ENCODE results near the gene DMAP1. TPM values are rescaled to one million over a fixed set of nuclear protein-coding genes. Genes with fewer than 3 reads are reported as not detected.

Gene DMAP1
- total and polyA plus RNA-seq, 2 donors from 2014 or later: 43.0 to 62.0 TPM

DNA sequence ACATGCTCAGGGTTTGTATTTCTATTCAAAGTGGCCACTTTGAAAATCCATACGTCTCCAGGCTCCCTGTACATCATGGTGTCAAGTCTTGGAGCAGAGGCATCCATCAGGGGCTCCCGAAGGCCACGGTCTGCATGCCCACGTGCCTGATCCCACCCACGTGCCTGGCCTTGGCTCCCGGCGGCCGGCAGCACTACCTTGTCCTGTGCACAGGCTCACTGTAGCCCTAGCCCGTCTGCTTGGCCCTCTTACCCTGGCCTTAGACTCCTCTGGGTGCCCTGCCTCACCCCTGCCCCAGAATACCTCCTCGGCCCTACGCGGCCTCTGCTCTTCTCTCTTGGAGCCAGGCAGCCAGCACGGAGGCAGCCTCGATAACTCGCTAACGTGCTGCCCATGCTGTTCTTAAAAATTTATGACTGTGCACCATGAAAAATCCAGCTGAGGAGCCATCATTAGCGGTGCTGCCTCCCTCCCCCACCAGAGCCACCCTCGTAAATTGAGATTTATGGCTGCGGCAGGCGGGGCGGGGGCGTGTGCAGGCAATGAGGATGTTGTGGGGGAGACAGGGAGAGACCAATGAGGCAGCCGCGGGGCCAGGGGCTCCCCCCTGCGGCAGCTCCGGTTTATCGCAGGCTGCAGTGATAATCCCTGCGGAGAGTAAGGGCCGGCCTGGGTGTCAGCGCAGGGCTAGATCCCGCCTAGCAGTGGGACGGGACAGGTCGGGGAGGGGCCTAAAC lies 24.6 kb downstream of the DMAP1 start:
- H3K27me3 ChIP-seq (ENCODE audit: control insufficient read depth, insufficient read depth, low read length): no peaks in the 10 kb centered on the region
- H3K36me3 ChIP-seq (ENCODE audit: control insufficient read depth in 2 of 3, insufficient read depth in 3 of 3, low read length in 3 of 3): no peaks in the 10 kb centered on the region
- TF ChIP-seq, protein P1, sequence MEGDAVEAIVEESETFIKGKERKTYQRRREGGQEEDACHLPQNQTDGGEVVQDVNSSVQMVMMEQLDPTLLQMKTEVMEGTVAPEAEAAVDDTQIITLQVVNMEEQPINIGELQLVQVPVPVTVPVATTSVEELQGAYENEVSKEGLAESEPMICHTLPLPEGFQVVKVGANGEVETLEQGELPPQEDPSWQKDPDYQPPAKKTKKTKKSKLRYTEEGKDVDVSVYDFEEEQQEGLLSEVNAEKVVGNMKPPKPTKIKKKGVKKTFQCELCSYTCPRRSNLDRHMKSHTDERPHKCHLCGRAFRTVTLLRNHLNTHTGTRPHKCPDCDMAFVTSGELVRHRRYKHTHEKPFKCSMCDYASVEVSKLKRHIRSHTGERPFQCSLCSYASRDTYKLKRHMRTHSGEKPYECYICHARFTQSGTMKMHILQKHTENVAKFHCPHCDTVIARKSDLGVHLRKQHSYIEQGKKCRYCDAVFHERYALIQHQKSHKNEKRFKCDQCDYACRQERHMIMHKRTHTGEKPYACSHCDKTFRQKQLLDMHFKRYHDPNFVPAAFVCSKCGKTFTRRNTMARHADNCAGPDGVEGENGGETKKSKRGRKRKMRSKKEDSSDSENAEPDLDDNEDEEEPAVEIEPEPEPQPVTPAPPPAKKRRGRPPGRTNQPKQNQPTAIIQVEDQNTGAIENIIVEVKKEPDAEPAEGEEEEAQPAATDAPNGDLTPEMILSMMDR (IDR thresholded peaks at IDR 0.05; ENCODE audit: borderline replicate concordance, extremely low read depth, insufficient read depth): peak; percentile 21
- intact Hi-C loops (cut with DNase I): no loop called here
- no peak overlapping the region for H3K4me3 ChIP-seq (ENCODE audit: low read length in 3 of 3)
- H3K9me3 ChIP-seq (ENCODE audit: control insufficient read depth in 2 of 3, insufficient read depth in 1 of 3, low read length in 3 of 3): no peaks in the 10 kb centered on the region
- peaks cover 0 to 32% (median 18%) of the 10 kb centered on the region in 3 donors for H3K4me1 ChIP-seq (ENCODE audit: control insufficient read depth in 2 of 3, insufficient read depth in 2 of 3, low read depth in 1 of 3, low read length in 3 of 3)
- no peak for FAIRE-seq
- H3K27ac ChIP-seq (ENCODE audit: low read depth in 2 of 2, low read length in 2 of 2): no peak overlapping the region
- H3K9ac ChIP-seq (ENCODE audit: low read length in 3 of 3): no peak overlapping the region
- DNase-seq: peak; percentile 93 to 97 (median 95)

- DNase-seq (no peak), FAIRE-seq (no peak)
- Histone ChIP-seq H3K9ac (ENCODE audit: low read length in 3 of 3) (no peak overlapping the region), H3K27ac (ENCODE audit: low read depth in 2 of 2, low read length in 2 of 2) (no peak overlapping the region), H3K27me3 (ENCODE audit: control insufficient read depth, insufficient read depth, low read length) (no peaks in the 10 kb centered on the region), H3K4me3 (ENCODE audit: low read length in 3 of 3) (no peak overlapping the region), H3K36me3 (ENCODE audit: control insufficient read depth in 2 of 3, insufficient read depth in 3 of 3, low read length in 3 of 3) (no peaks in the 10 kb centered on the region), H3K4me1 (ENCODE audit: control insufficient read depth in 2 of 3, insufficient read depth in 2 of 3, low read depth in 1 of 3, low read length in 3 of 3) (peaks cover 0 to 32% (median 18%) of the 10 kb centered on the region in 3 donors), H3K9me3 (ENCODE audit: control insufficient read depth in 2 of 3, insufficient read depth in 1 of 3, low read length in 3 of 3) (no peaks in the 10 kb centered on the region)
- TF ChIP-seq, protein P1 (IDR thresholded peaks at IDR 0.05; ENCODE audit: borderline replicate concordance, extremely low read depth, insufficient read depth): no peak
- intact Hi-C loops (cut with DNase I): no loop called here
Measured at GRCh38 chr1:44238660-44239059, 25.4 kb downstream of the DMAP1 start.

DNA sequence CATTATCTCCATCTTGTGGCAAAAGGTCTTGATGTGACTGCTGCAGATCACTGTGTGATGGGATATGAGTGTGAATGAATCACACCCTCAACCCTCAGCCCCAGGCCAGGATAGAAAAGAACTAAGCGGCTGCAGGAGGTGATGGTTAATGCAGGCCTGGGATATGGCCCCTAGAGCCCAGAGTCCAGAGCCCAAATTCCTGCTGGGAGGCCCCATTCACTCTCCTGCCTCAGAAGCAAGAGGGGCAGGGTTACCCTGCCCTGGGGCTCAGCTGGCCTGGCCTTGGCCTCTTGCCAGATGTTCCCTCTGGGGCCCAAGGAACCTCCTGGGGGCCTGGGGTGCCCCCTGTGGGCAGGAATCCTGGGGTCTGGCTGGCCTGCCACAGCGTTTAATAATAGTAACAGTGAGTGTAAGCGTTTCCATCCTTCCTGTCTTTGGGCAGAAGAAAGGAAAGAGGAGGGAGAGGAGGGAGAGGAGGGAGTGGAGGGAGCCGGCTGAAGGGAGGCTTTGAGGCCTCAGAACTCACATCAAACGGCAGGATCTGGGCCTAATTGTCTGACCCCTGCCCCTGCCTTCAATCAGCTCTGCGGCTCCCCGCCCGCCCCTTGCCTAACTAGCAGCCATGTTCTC lies 26.2 kb downstream of the DMAP1 start:
- Histone ChIP-seq H3K4me1 (ENCODE audit: control insufficient read depth in 2 of 3, insufficient read depth in 2 of 3, low read depth in 1 of 3, low read length in 3 of 3) (peaks cover 0 to 32% (median 18%) of the 10 kb centered on the region in 3 donors), H3K36me3 (ENCODE audit: control insufficient read depth in 2 of 3, insufficient read depth in 3 of 3, low read length in 3 of 3) (peaks cover 0 to 5% (median 0%) of the 10 kb centered on the region in 3 donors), H3K4me3 (ENCODE audit: low read length in 3 of 3) (no peak overlapping the region), H3K27me3 (ENCODE audit: control insufficient read depth, insufficient read depth, low read length) (no peaks in the 10 kb centered on the region), H3K9me3 (ENCODE audit: control insufficient read depth in 2 of 3, insufficient read depth in 1 of 3, low read length in 3 of 3) (no peaks in the 10 kb centered on the region), H3K27ac (ENCODE audit: low read depth in 2 of 2, low read length in 2 of 2) (peak overlapping the region; percentile 35 to 85), H3K9ac (ENCODE audit: low read length in 3 of 3) (peak overlapping the region in 2 of 3 donors; percentile 20 to 34)
- DNase-seq: peak in 4 of 5 donors; percentile 41 to 80 (median 62)
- TF ChIP-seq, protein P1 (IDR thresholded peaks at IDR 0.05; ENCODE audit: borderline replicate concordance, extremely low read depth, insufficient read depth): no peak
- intact Hi-C loops (cut with DNase I): no loop called here
- no peak for FAIRE-seq

Data from kidney (tissue), 14 donors.